Gastroesophageal sphincter (tissue), 3 donors: ENCODE data around the gene KIFC3.

Source experiments
- EP300 ChIP-seq: sonication (generic); formaldehyde crosslinking; IDR thresholded peaks from one replicate; pipeline ENCODE4 v1.6.1; 2017; ENCODE audit warnings: antibody characterized with exemption, mild to moderate bottlenecking
- TF ChIP-seq, protein P1 (sequence below), 4 experiments: fragments of 200-600 bp in 2 of 4; fragments of 450-650 bp in 2 of 4; sonication (generic) in 1 of 4; IDR thresholded peaks; one replicate each; pipeline ENCODE4 v1.5.1; 2017 to 2019; ENCODE audit warnings: antibody characterized with exemption in 4 of 4, mild to moderate bottlenecking in 2 of 4, moderate library complexity in 2 of 4

DNA sequence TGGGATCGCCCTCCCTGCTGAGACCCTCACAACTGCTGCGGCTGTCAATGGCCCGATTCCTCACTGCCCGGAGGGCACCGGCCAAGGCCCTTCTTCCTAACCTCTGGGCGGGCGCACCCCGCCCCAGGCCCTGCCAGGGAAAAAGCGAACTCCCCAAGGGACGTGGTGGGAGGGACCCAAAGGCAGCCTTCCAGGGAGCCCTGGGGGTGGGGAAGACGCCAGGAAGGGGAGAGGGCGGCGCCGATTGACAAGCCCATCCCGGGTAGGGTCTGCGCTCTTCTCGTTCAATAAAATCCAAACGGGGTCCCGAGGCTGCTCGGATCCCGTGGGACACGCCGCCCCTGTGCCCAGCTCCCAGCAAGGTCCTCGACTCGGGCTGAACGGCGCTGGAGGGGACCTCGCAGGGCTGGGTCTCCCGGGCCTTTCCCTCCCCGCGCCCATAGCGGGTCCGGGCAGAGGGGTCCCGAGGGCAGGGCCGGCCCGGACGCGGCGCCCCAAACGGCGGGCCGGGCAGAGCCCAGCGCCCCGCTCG lies 416 bp downstream of the KIFC3 start:
- TF ChIP-seq, protein P1, sequence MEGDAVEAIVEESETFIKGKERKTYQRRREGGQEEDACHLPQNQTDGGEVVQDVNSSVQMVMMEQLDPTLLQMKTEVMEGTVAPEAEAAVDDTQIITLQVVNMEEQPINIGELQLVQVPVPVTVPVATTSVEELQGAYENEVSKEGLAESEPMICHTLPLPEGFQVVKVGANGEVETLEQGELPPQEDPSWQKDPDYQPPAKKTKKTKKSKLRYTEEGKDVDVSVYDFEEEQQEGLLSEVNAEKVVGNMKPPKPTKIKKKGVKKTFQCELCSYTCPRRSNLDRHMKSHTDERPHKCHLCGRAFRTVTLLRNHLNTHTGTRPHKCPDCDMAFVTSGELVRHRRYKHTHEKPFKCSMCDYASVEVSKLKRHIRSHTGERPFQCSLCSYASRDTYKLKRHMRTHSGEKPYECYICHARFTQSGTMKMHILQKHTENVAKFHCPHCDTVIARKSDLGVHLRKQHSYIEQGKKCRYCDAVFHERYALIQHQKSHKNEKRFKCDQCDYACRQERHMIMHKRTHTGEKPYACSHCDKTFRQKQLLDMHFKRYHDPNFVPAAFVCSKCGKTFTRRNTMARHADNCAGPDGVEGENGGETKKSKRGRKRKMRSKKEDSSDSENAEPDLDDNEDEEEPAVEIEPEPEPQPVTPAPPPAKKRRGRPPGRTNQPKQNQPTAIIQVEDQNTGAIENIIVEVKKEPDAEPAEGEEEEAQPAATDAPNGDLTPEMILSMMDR (IDR thresholded peaks at IDR 0.05) = no peak
- TF ChIP-seq EP300 = no peak
